PC-9 (cell line): ENCODE measurements around the gene RHOB. TPM values are rescaled to one million over a fixed set of nuclear protein-coding genes. Genes with fewer than 3 reads are reported as not detected.

Experiments
- BruUV-seq: library from RNA; stranded (reverse); fragments of 400-500 nt; replicated peaks from 2 replicates; lab custom pipeline; 2021; lab: Mats Ljungman, UMichigan
- CTCF ChIA-PET: fragments of 300-600 bp; sonication (Branson Sonifier 250); formaldehyde crosslinking; loops from one replicate; lab custom pipeline; 2022; ENCODE audit warnings: antibody characterized with exemption; lab: Charles Lee
- POLR2A ChIA-PET: fragments of 300-600 bp; sonication (Branson Sonifier 250); formaldehyde crosslinking; loops from one replicate; lab custom pipeline; 2022; ENCODE audit warnings: antibody characterized with exemption; ENCODE audit not compliant: unreplicated experiment; lab: Charles Lee
- DNase-seq, 2 experiments: peaks; one replicate each; pipeline versions ENCODE4 v3.0.0 to v3.0.0-alpha.2; 2015 to 2022; ENCODE audit warnings: mixed read lengths in 1 of 2
- H2AFZ ChIP-seq: fragments of 200-600 bp; sonication (generic); 2 replicates; pipeline ENCODE4 v1.8.1; 2017; ENCODE audit warnings: antibody characterized with exemption
- H3F3A ChIP-seq: fragments of 200-600 bp; sonication (generic); 2 replicates; pipeline ENCODE4 v1.8.1; 2017; ENCODE audit warnings: antibody characterized with exemption, mild to moderate bottlenecking, low read depth; ENCODE audit not compliant: insufficient read depth
- H3K27ac ChIP-seq: fragments of 200-600 bp; sonication (generic); 2 replicates; pipeline ENCODE4 v1.6.1; 2016; ENCODE audit warnings: mixed run types
- H3K27me3 ChIP-seq: fragments of 200-600 bp; sonication (generic); 2 replicates; pipeline ENCODE4 v1.6.1; 2016; ENCODE audit warnings: low read depth, mixed run types; ENCODE audit not compliant: insufficient read depth
- H3K36me3 ChIP-seq: fragments of 200-600 bp; sonication (generic); 2 replicates; pipeline ENCODE4 v1.6.1; 2016; ENCODE audit warnings: low read depth, mixed run types
- H3K4me1 ChIP-seq: fragments of 200-600 bp; sonication (generic); replicated peaks from 2 replicates; pipeline ENCODE4 v1.6.1; 2016; ENCODE audit warnings: mixed run types; ENCODE audit not compliant: insufficient read depth
- H3K4me2 ChIP-seq: fragments of 200-600 bp; sonication (generic); 2 replicates; pipeline ENCODE4 v1.6.1; 2017; ENCODE audit warnings: mixed run types
- H3K4me3 ChIP-seq: fragments of 200-600 bp; sonication (generic); 2 replicates; pipeline ENCODE4 v1.6.1; 2016; ENCODE audit warnings: mixed run types
- H3K79me2 ChIP-seq: fragments of 200-600 bp; sonication (generic); 2 replicates; pipeline ENCODE4 v1.6.1; 2017; ENCODE audit warnings: low read depth, mixed run types
- H3K9me2 ChIP-seq: fragments of 200-600 bp; sonication (generic); 2 replicates; pipeline ENCODE4 v1.8.1; 2017; ENCODE audit warnings: mild to moderate bottlenecking; ENCODE audit not compliant: insufficient read depth
- H3K9me3 ChIP-seq: fragments of 200-600 bp; sonication (generic); 2 replicates; pipeline ENCODE4 v1.8.1; 2016; ENCODE audit warnings: low read depth; ENCODE audit not compliant: insufficient read depth
- H4K20me1 ChIP-seq: fragments of 200-600 bp; sonication (generic); 2 replicates; pipeline ENCODE4 v1.8.1; 2017; ENCODE audit not compliant: insufficient read depth
- EZH2 ChIP-seq: fragments of 200-600 bp; sonication (generic); IDR thresholded peaks from 2 replicates; pipeline ENCODE4 v1.8.0; 2017; ENCODE audit warnings: antibody characterized with exemption, low read depth
- intact Hi-C: fragments of 100-400 bp; cut with micrococcal nuclease; formaldehyde crosslinking; loops from one replicate; pipeline ENCODE4 v1.10.0; 2022; ENCODE audit not compliant: unreplicated experiment
- total RNA-seq: library from RNA; stranded (reverse); gene quantifications from 2 replicates; pipeline ENCODE4 v1.2.3, GENCODE V29; 2021
- TF ChIP-seq, protein P1 (sequence below): fragments of 200-600 bp; sonication (generic); conservative IDR thresholded peaks from 2 replicates; pipeline ENCODE4 v1.6.1; 2017; ENCODE audit warnings: mixed run types, antibody characterized with exemption, mild to moderate bottlenecking, moderate library complexity

The RHOB gene
- total RNA-seq, 1 experiment from 2014 or later, result 39.3 TPM

DNA sequence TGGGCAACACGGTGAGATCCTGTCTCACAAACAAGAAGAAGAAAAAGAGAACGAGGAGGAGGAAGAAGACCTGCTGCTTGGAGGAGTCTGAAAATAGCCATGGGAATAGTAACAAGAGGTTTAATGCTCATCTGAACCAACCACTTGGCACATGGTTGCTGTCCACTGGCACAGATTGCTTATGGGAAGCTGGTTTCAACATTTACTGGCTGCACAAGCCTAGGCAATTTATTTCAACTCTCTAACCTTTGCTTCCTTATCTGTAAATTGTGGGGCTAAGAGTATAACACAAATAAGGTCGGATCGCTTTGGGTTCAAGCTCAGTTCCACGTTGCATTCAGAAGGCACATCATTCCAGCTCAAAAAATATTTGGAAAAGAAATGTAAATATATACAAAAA is 14.2 kb upstream of the RHOB start:
- POLR2A ChIA-PET, result no interaction called here

DNA sequence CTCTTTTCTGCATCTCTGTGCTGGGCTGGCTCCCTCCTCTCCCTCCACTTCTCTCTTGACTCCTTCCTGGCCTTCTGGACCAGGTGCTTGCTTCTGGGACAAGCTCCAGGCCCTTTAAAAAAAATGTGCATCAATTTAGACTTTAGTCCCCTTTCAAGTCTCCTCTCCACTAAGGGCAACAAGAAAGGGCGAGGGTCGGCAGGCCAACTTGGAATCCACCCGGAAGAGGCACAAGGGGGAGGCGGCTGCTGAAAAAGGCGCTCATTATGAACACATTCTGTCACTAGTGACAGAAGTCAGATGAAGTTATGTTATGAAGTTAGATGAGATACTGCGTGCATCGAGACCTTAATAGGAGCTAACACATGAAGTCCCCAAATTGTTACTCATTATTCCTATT is 13.6 kb upstream of the RHOB start:
- Histone ChIP-seq H3K36me3 (no peaks in the 10 kb centered on the region), H3F3A (peaks cover 6% of the 10 kb centered on the region), H3K27ac (no peak overlapping the region), H3K4me1 (peaks cover 7% of the 10 kb centered on the region), H3K4me3 (no peak overlapping the region), H3K79me2 (no peaks in the 10 kb centered on the region), H4K20me1 (no peaks in the 10 kb centered on the region), H3K9me3 (no peaks in the 10 kb centered on the region), H2AFZ (no peak overlapping the region), H3K27me3 (no peaks in the 10 kb centered on the region), H3K4me2 (no peak overlapping the region), H3K9me2 (no peaks in the 10 kb centered on the region)
- CTCF ChIA-PET, result interaction anchor here (0.6 to 1.1 kb wide), 2 partner anchors 10 to 11 kb away, joined by 3 to 8 read pairs; no protein-coding TSS in a partner anchor
- TF ChIP-seq EZH2, result no peak
- TF ChIP-seq, protein P1, sequence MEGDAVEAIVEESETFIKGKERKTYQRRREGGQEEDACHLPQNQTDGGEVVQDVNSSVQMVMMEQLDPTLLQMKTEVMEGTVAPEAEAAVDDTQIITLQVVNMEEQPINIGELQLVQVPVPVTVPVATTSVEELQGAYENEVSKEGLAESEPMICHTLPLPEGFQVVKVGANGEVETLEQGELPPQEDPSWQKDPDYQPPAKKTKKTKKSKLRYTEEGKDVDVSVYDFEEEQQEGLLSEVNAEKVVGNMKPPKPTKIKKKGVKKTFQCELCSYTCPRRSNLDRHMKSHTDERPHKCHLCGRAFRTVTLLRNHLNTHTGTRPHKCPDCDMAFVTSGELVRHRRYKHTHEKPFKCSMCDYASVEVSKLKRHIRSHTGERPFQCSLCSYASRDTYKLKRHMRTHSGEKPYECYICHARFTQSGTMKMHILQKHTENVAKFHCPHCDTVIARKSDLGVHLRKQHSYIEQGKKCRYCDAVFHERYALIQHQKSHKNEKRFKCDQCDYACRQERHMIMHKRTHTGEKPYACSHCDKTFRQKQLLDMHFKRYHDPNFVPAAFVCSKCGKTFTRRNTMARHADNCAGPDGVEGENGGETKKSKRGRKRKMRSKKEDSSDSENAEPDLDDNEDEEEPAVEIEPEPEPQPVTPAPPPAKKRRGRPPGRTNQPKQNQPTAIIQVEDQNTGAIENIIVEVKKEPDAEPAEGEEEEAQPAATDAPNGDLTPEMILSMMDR, result no peak
- BruUV-seq, result no TSS peak
- DNase-seq, result no peak
- intact Hi-C loops, result no loop called here
- POLR2A ChIA-PET, result interaction anchor here (0.6 kb wide), 1 partner anchor 16 kb away, joined by 3 read pairs; no protein-coding TSS in a partner anchor

More for the DNA sequence above, 14.2 kb upstream of the RHOB start:
- H3K9me3 ChIP-seq, result no peaks in the 10 kb centered on the region
- no peak overlapping the region for H3K4me3 ChIP-seq
- no peak for DNase-seq
- H3K27me3 ChIP-seq, result no peaks in the 10 kb centered on the region
- TF ChIP-seq EZH2, result no peak
- TF ChIP-seq, protein P1, result no peak
- no peaks in the 10 kb centered on the region for H3K36me3 ChIP-seq
- peaks cover under 1% of the 10 kb centered on the region; the same call in 1 of the 2 replicates for H3F3A ChIP-seq
- intact Hi-C loops, result no loop called here
- CTCF ChIA-PET, result interaction anchor here (0.6 to 1.1 kb wide), 2 partner anchors 9 to 10 kb away, joined by 3 to 8 read pairs; no protein-coding TSS in a partner anchor
- no peak overlapping the region for H3K4me2 ChIP-seq
- H3K4me1 ChIP-seq, result peaks cover 2% of the 10 kb centered on the region
- no peaks in the 10 kb centered on the region for H4K20me1 ChIP-seq
- no TSS peak for BruUV-seq
- H2AFZ ChIP-seq, result no peak overlapping the region
- H3K9me2 ChIP-seq, result no peaks in the 10 kb centered on the region
- H3K27ac ChIP-seq, result no peak overlapping the region
- H3K79me2 ChIP-seq, result no peaks in the 10 kb centered on the region

DNA sequence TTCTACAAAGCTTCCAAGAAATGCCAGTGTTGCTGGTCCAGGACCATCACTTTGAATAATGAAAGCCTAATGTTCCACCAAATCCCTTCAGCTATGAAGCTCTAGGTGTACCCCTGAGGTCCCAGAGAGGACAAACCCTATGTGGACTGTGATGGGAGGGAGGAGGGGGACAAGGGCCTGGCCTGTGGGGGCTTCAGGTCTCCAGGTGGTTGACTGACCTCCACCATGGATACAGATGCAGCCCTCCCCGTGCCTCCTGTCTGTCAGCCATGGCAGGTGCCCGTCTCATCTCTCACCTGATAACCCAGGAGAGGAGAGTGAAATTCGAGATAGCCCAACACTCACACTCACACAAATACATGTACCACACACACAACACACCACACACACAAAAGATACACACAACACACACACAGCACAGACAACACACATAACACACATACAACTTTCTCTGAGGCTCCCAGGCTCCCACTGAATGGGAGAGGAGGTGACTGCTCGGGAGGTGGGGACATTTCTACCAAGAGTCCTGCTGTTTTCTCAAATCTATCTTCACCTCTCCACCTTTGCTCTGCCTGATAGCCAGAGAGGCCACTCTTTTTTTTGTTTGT is 12.8 kb upstream of the RHOB start:
- H3K36me3 ChIP-seq, result no peaks in the 10 kb centered on the region
- H3K27me3 ChIP-seq, result no peaks in the 10 kb centered on the region
- no TSS peak for BruUV-seq
- H3K4me3 ChIP-seq, result no peak overlapping the region
- peaks cover 12% of the 10 kb centered on the region for H3F3A ChIP-seq
- ChIA-PET POLR2A (interaction anchor here (0.6 kb wide), 1 partner anchor 17 kb away, joined by 3 read pairs; no protein-coding TSS in a partner anchor), CTCF (interaction anchor here (1.1 kb wide), 1 partner anchor 12 kb away, joined by 8 read pairs; no protein-coding TSS in a partner anchor)
- no peak for TF ChIP-seq EZH2
- TF ChIP-seq, protein P1, result no peak
- no peak overlapping the region for H3K27ac ChIP-seq
- no peaks in the 10 kb centered on the region for H3K79me2 ChIP-seq
- no peaks in the 10 kb centered on the region for H4K20me1 ChIP-seq
- no peaks in the 10 kb centered on the region for H3K9me2 ChIP-seq
- intact Hi-C loops, result no loop called here
- H3K4me2 ChIP-seq, result no peak overlapping the region
- DNase-seq, result no peak
- H3K9me3 ChIP-seq, result no peaks in the 10 kb centered on the region
- H2AFZ ChIP-seq, result no peak overlapping the region
- peaks cover 14% of the 10 kb centered on the region for H3K4me1 ChIP-seq
